GM23248 (cell line): ENCODE data around the gene CRYAB.

Experiments used
- EZH2 ChIP-seq: fragments of 200-600 bp; sonication (generic); IDR thresholded peaks from 2 replicates; pipeline ENCODE4 v1.6.1; 2018; ENCODE audit warnings: antibody characterized with exemption, mild to moderate bottlenecking; ENCODE audit not compliant: insufficient read depth, poor library complexity, severe bottlenecking
- EZH2phosphoT487 ChIP-seq: fragments of 200-600 bp; sonication (generic); IDR thresholded peaks from 2 replicates; pipeline ENCODE4 v1.6.1; 2018; ENCODE audit warnings: antibody characterized with exemption, moderate library complexity, mild to moderate bottlenecking, low read depth; ENCODE audit not compliant: insufficient read depth

GRCh38 chr11:111937844-111938243, 26.3 kb upstream of the CRYAB start:
- TF ChIP-seq EZH2phosphoT487 (no peak), EZH2 (no peak)
